COLO668 (cell line): ENCODE measurements around the gene LONRF3.

Experiments used
- DNase-seq: peaks from one replicate; lab custom pipeline; 2025; ENCODE audit not compliant: unreplicated experiment; lab: John Stamatoyannopoulos, UW

LONRF3 gene

GRCh38 chrX:119030990-119031389 lies 56.6 kb downstream of the LONRF3 start:
- no peak for DNase-seq

- DNase-seq = no peak
Observed at GRCh38 chrX:119036107-119037029, 62.0 kb downstream of the LONRF3 start.

GRCh38 chrX:119040432-119040831 lies 66.0 kb downstream of the LONRF3 start:
- no peak for DNase-seq

GRCh38 chrX:119041175-119041574 lies 66.8 kb downstream of the LONRF3 start:
- no peak for DNase-seq

- DNase-seq = no peak
Observed at GRCh38 chrX:119042040-119042439, 67.6 kb downstream of the LONRF3 start.

- DNase-seq = no peak
Observed at GRCh38 chrX:119042996-119043395, 68.6 kb downstream of the LONRF3 start.

- no peak for DNase-seq
Observed at GRCh38 chrX:119045884-119046283, 71.5 kb downstream of the LONRF3 start.

GRCh38 chrX:119055687-119056086 lies 81.3 kb downstream of the LONRF3 start:
- no peak for DNase-seq

GRCh38 chrX:119062750-119063374 lies 88.4 kb downstream of the LONRF3 start:
- DNase-seq = no peak

GRCh38 chrX:119063428-119063827 lies 89.0 kb downstream of the LONRF3 start:
- no peak for DNase-seq

- peak; percentile 20 for DNase-seq
Observed at GRCh38 chrX:119067023-119067739, 92.8 kb downstream of the LONRF3 start.
